ENCODE measurements around the gene FGF22.
A peak's percentile ranks its signal among the peaks of the same experiment; 100 is the strongest.

DNA sequence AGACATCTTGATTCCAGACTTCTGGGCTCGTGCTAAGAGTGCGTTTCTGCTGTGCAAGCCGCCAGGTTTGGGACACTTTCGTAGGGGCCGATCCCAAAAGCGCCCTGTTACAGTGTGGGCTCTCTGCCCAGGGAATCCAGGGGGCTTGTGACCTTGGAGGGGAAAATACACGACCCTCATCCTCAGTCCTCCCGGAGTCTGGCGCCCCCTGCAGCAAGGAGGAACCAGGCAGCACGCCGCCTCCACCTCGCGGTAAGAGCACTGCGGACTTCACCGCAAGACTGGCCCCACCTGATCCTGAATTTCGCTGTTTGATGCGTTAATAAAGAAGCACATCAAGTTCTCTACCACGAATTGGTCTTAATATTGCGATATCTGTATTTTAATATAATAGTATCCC, 11.5 kb upstream of the FGF22 start:
- TF ChIP-seq, protein P1, sequence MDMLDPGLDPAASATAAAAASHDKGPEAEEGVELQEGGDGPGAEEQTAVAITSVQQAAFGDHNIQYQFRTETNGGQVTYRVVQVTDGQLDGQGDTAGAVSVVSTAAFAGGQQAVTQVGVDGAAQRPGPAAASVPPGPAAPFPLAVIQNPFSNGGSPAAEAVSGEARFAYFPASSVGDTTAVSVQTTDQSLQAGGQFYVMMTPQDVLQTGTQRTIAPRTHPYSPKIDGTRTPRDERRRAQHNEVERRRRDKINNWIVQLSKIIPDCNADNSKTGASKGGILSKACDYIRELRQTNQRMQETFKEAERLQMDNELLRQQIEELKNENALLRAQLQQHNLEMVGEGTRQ (IDR thresholded peaks at IDR 0.05; ENCODE audit: low read depth, low read length) = no peak
- peak; percentile 31; the same call in 1 of the 2 replicates for TF ChIP-seq CTCF (conservative IDR thresholded peaks at IDR 0.05; ENCODE audit: low read depth, low read length)
- TF ChIP-seq POLR2A (IDR thresholded peaks at IDR 0.05; ENCODE audit: low read depth, low read length) = no peak
- no peak for TF ChIP-seq RFX5 (IDR thresholded peaks at IDR 0.05; ENCODE audit: low read depth, low read length)
- TF ChIP-seq NFE2L2 (IDR thresholded peaks at IDR 0.05; ENCODE audit: low read depth, low read length) = no peak
- TF ChIP-seq, protein P2, sequence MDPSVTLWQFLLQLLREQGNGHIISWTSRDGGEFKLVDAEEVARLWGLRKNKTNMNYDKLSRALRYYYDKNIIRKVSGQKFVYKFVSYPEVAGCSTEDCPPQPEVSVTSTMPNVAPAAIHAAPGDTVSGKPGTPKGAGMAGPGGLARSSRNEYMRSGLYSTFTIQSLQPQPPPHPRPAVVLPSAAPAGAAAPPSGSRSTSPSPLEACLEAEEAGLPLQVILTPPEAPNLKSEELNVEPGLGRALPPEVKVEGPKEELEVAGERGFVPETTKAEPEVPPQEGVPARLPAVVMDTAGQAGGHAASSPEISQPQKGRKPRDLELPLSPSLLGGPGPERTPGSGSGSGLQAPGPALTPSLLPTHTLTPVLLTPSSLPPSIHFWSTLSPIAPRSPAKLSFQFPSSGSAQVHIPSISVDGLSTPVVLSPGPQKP (IDR thresholded peaks at IDR 0.05; ENCODE audit: borderline replicate concordance, low read depth, low read length) = no peak
- TF ChIP-seq RCOR1 (IDR thresholded peaks at IDR 0.05; ENCODE audit: insufficient replicate concordance, low read length) = no peak
- no peak for TF ChIP-seq BHLHE40 (IDR thresholded peaks at IDR 0.05; ENCODE audit: low read depth, low read length)
- TF ChIP-seq RAD21 (IDR thresholded peaks at IDR 0.05; ENCODE audit: low read length) = no peak; the same call in 1 of the 2 replicates
- TF ChIP-seq MAFK (IDR thresholded peaks at IDR 0.05; ENCODE audit: low read depth, low read length) = no peak

All from IMR-90 (cell line).